ENCODE data around the gene ZCCHC13.

- TF ChIP-seq EZH2 (IDR thresholded peaks at IDR 0.05; ENCODE audit: insufficient read depth, poor library complexity, severe bottlenecking) (no peak), EZH2phosphoT487 (IDR thresholded peaks at IDR 0.05; ENCODE audit: insufficient read depth, low read depth) (no peak)
These were observed 39.6 kb downstream of the ZCCHC13 start for GRCh38 chrX:74343343-74344279.

Data from GM23248 (cell line).